HPDE6-E6E7 (cell line): ENCODE data around the gene WFDC1.

Source experiments
- DNase-seq: peaks from one replicate; pipeline ENCODE4 v3.0.0; 2011; ENCODE audit warnings: missing footprints; ENCODE audit errors: extremely low spot score

Gene WFDC1

GRCh38 chr16:84378099-84378498 lies 83.4 kb downstream of the WFDC1 start:
- no peak for DNase-seq

- no peak for DNase-seq
Measured at GRCh38 chr16:84378567-84378966, 83.9 kb downstream of the WFDC1 start.

GRCh38 chr16:84379008-84379708 lies 84.5 kb downstream of the WFDC1 start:
- DNase-seq, result no peak
